ENCODE results near the gene CIB4. TPM values are rescaled to one million over a fixed set of nuclear protein-coding genes. Genes with fewer than 3 reads are reported as not detected.

CIB4 gene
- total and polyA plus RNA-seq, 2 of the 4 experiments (the other 2 are of a cell fraction), result not detected

DNA sequence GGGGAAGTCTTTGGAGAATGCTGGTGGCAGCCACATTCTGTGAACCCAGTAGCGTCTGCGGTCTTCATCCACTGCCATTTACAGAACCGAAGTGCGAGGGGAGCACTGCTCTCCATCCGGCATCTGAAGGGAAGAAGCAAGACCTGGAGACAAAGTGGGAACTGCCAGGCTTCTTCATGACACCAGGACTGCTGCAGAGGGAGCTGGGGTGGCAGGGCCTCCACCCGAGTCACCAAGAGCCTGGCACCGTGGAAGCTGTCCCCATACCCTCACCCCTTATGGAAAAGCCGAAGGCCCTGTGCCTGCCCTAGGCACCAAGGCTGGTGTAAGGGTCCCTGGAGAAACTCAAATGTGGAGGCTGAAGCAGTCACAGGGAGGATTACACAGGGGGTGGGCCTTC is 79.8 kb downstream of the CIB4 start:
- no peak overlapping the region for H2AFZ ChIP-seq (replicated peaks; ENCODE audit: low read length, poor library complexity)
- H3K79me1 ChIP-seq (ENCODE audit: low read depth in 1 of 2, low read length in 2 of 2), result no peaks in the 10 kb centered on the region
- no peak overlapping the region for H3K18ac ChIP-seq (ENCODE audit: low read depth, low read length)
- ATAC-seq (ENCODE audit: low read depth) (no peak), DNase-seq (no peak)
- H3K4me2 ChIP-seq (ENCODE audit: low read depth, low read length), result no peak overlapping the region
- no peak for TF ChIP-seq FOS (IDR thresholded peaks at IDR 0.05; ENCODE audit: low read depth, low read length)
- no peak for TF ChIP-seq CEBPB (IDR thresholded peaks at IDR 0.05; ENCODE audit: low read depth, low read length)
- TF ChIP-seq RAD21 (IDR thresholded peaks at IDR 0.05; ENCODE audit: low read length), result no peak
- H2BK20ac ChIP-seq (ENCODE audit: low read depth, low read length), result no peak overlapping the region
- H3K4me1 ChIP-seq (ENCODE audit: control insufficient read depth, insufficient read depth, low read length), result no peaks in the 10 kb centered on the region; the same call in 1 of the 2 replicates
- H3K23ac ChIP-seq (ENCODE audit: low read depth, low read length), result no peak overlapping the region
- H3K4ac ChIP-seq (ENCODE audit: low read depth, low read length), result no peak overlapping the region
- H3K14ac ChIP-seq (replicated peaks; ENCODE audit: low read depth, low read length), result no peak overlapping the region
- 100% methylated on average over 3 of the region's 8 CpGs; no CpG with 5 or more reads in 1 of the 2 experiments for WGBS, 2 experiments (ENCODE audit: extremely low coverage in 2 of 2, insufficient read length in 1 of 2)
- no peak overlapping the region for H2BK5ac ChIP-seq (ENCODE audit: low read depth, low read length, poor library complexity, severe bottlenecking)
- no peak overlapping the region for H4K8ac ChIP-seq (ENCODE audit: low read depth in 2 of 2, low read length in 2 of 2)
- H3K36me3 ChIP-seq (ENCODE audit: control insufficient read depth, insufficient read depth, low read length), result no peaks in the 10 kb centered on the region
- no peaks in the 10 kb centered on the region for H4K20me1 ChIP-seq (ENCODE audit: insufficient read depth, low read length)
- H3K9me1 ChIP-seq (ENCODE audit: insufficient read depth, low read length), result no peaks in the 10 kb centered on the region
- no peak overlapping the region for H2AK5ac ChIP-seq (ENCODE audit: low read depth, low read length)
- dilution Hi-C loops (cut with HindIII; ENCODE audit: low sequenced_read_pairs, unreplicated experiment) (no loop called here), in situ Hi-C loops (cut with MboI; ENCODE audit: low sequenced_read_pairs) (no loop called here), intact Hi-C loops (cut with micrococcal nuclease) (no loop called here)
- no peaks in the 10 kb centered on the region for H3K9me3 ChIP-seq (ENCODE audit: control insufficient read depth, insufficient read depth, low read length)
- H2BK15ac ChIP-seq (ENCODE audit: low read depth, low read length), result no peak overlapping the region
- BruUV-seq (replicated peaks), result no TSS peak
- no peak overlapping the region for H3K56ac ChIP-seq (ENCODE audit: extremely low read depth, insufficient read depth, low read length)
- no peak overlapping the region for H2BK120ac ChIP-seq (ENCODE audit: low read depth, low read length)
- no peak overlapping the region for H3K27ac ChIP-seq (ENCODE audit: insufficient read depth, low read length)
- H2AK9ac ChIP-seq (replicated peaks; ENCODE audit: low read depth, low read length, poor library complexity), result no peak overlapping the region
- H3K27me3 ChIP-seq (ENCODE audit: control insufficient read depth, insufficient read depth, low read length), result peaks cover 88% of the 10 kb centered on the region
- no peak overlapping the region for H4K91ac ChIP-seq (ENCODE audit: insufficient read depth, low read depth, low read length)
- no peak overlapping the region for H4K5ac ChIP-seq (ENCODE audit: low read depth, low read length)
- no peak overlapping the region for H3K4me3 ChIP-seq (ENCODE audit: insufficient read depth, low read depth, low read length)
- ChIA-PET CTCF (no interaction called here), POLR2A (ENCODE audit: unreplicated experiment) (no interaction called here)
- no peak overlapping the region for H3K9ac ChIP-seq (ENCODE audit: low read depth, low read length)

Measured in IMR-90 (cell line).